NCI-H2029 treated with DMSO at 0.1 percent for 48 hours (cell line): ENCODE data around the gene FLAD1.
A peak's percentile ranks its signal among the peaks of the same experiment; 100 is the strongest.
"Not testable (repeated sequence)": the region's sequence is repeated elsewhere in the genome, so short reads cannot be mapped to it uniquely, and the experiment has no call there.

Experiments
- DNase-seq: peaks from one replicate; lab custom pipeline; 2025; lab: John Stamatoyannopoulos, UW

FLAD1 gene

DNA sequence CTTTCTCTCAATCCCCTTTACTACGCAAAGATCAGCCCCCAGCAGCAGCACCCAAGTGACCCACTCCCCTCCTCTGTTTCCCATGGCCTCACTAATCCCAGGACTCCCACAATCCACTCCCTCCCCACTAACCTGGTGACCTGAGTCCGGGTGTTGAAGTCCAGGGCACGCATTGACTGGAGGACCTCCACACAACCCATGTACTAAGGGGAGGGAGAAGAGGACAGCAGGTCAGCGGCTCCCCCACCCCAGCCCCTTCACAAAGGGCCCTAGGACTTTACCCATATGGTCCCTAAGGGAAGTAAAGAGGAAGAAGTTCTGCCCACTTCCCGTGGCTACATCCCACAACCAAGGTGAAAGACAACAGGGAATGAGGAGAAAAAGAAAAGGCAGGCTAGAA is 13.9 kb upstream of the FLAD1 start:
- DNase-seq, result no peak

DNA sequence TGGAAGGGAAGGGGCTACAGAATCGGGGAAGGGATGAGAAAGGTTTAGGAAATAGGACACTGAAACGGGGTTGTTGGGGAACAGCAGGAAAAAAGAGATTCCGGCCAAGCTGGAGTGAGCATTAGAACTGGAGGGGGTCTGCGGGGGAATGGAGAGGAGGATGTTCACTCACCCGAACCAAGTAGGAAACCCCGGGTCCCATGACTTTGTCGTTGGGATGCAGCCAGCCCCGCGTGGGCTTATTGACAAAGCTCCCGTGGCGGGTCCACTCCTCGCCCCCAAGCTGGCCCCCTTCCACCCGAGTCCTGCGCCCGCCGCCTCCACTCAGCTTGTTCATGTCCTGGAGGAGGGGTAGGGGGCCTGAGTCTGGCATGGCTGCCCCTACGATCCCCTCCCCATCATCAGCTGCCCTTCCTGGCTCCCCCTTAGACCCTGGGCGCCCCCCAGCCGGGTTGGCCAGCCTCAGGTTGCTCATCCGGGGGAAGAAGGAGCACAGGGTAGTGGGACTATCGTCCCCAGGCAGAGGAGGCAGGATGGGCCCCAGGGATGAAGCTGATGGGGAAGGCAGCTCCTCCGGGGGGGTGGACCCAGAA is 13.2 kb upstream of the FLAD1 start:
- DNase-seq, result no peak

DNA sequence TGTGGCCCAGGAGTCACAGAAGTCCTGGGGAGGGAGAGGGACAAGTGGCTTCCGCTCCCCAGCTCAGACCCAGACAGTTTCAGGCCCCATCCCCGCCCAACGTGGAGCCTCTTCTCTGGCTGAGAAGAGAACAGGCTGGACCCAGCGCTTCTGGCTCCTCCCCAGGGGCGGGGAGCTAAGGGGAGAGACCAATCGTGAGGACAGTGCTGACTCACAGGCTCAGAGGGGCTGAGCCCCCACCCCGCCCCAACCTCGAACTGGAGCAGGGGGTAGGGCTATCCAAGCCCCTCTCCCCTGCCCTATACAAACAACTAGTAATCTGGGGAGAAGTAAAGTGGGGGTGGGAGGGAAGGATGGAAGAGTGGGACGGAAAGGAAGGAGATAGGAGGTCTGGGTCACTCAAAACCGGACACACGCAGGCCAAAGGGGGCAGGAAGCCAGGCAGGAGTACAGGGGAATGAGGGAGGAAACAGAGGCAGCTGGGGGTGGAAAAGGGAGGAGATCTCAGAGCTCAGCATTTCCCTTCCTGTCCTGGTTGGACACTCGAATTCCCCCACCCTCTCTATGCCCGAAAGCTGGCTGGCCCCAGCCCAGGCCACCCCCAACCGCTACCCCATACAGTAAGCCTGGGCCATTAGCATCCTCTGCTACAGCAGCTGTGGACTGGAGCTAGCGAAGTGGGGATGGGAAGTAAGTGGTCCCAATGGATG is 12.4 kb upstream of the FLAD1 start, which contains the start of gene SHC1:
TSS of gene SHC1 (minus strand) at position 117 of the 710 bp plus-strand sequence. CDS start 221 bp downstream, outside the sequence.
- no peak for DNase-seq

DNA sequence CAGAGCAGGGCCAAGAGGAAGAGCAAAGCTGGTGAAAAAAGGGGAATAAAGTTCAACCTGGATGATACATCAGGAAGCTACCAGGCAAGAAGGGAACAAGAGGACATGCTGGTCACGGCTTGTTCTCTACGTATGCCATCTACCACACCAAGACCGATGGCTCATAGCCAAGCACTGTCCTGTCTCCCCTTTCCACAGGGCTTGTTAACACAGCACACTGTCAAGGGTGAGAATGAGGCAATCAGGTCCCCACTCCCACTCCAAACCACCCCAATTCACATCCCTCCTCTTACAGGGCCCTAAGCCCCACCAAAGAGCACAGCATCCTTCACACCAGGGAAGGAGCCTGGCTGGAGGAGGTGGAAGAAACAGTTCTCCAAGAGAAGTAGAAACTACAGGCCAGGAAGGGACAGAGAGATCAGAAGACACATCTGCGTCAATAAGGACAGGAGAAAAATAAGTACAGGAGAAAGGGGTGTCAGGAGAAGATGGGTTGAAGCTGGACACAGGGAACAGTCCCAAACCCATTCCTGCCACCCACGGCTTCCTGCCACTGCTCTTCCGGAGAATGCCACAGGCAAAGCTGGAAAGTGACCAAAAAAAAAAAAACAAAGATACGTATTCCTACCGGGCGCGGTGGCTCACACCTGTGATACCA is 11.7 kb upstream of the FLAD1 start:
- no peak for DNase-seq

DNA sequence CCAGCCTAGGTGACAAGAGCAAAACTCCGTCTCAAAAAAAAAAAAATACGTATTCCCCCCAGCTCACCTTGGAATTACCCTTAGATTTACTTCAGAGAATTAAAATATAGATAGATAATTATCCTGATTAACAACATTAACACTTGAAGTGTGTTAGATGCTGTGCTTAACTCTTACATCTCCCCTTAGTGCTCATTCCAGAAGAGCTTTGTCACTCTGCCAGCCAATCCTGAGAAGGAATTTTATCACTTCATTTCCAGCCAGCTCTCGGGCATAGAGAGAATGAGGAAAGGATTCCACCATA is 11.0 kb upstream of the FLAD1 start:
- DNase-seq, result no peak

DNA sequence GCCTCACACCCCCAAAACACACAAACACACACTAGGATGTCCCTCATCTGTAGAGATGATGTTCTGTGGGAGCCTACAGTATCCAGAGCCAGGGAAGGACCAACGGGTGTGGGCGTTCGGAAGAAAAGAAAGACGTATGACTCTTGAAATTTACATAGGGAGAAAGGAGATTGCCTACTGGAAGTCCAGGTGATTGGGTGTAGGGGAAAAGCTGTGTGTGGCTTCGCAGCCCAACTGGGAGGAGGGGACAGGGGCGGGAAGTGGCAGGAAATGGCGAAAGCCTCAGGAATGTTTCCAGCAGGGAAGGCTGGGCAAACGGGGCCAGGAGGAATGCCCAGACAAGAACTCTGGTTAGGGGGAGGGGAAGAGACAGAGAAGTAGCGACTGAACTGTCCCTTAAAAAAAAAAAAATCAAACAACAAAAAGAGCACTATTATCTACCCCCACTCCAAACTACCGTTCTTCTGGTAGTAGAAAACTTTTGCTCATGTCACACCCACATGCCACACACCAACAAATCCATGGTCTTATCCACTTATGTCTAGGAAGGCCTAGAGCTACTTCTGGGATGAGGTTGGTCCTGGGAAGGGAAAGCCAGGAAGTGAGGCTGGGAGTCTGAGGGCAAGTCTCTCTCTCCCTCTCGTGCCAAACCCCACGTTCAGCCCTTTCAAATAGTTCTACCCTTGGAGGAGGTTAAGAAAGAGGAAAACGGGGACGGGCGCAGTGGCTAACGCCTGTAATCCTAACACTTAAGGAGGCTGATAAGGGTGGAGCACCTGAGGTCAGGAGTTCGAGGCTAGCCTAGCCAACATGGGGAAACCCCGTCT is 10.4 kb upstream of the FLAD1 start:
- DNase-seq, result no peak

DNA sequence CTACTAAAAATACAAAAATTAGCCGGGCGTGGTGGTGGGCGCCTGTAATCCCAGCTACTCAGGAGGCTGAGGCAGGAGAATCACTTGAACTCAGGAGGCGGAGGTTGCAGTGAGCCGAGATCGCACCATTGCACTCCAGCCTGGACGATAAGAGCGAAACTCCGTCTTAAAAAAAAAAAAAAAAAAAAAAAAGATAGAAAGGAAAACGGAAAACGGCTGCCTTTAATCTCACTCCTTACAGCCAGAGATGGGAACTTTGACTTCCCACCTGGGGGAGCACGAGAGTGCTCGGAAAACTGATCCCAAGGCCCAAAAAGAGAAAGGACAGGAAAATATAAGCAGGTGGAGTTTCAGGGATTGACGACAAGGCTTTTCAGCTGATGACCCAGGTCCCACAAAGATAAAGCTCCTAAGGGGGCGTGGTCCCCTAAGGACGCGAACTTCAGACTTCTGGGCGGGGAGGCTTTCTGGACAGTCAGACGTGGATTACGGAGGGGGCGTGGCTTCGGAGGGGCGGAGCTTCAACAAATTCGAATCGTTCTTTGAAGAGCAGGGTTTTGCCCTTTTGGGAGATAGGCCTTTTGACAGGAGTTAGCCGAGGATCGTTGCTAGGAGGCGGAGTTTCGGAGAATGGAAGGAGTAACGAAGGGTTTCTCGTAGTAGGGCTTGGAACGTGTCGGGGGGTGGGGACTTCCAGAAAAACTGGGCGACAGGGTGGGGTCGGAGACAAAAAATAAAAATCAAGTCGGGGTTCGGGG is 9.6 kb upstream of the FLAD1 start:
- DNase-seq, result peak; percentile 65

DNA sequence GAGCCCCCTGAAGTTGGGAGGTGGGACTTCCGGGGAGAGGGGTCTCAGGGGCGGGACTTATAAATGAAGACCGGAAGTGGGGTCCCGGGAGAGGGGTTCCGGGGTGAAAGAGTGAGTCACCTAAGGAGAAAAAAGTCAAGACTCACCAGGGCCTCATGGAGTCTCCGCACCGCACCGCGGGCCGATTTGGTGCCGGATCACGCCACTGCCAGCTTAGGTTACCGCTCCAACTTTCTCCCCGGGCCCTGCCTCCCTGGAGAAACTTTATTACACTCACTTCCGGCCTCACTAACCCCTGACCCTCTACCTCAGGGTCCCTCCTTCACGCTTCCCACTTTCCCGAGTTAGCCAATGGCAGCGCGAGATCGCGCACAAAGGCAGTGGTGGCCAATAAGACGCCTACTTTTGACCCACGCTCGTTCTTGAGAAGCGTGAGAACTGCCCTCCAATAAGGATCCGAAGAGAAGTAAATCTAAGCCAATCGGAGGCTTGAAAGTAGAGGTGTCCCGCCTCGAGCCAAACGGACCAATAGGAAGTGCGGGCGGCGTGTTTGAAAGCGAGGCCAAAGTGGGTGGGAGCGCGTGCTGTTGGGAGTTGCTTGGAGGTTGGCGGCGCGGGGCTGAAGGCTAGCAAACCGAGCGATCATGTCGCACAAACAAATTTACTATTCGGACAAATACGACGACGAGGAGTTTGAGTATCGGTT is 8.9 kb upstream of the FLAD1 start, which contains the start of gene CKS1B:
TSS of gene CKS1B (plus strand) at position 580 of the 706 bp plus-strand sequence. CDS start at position 645, 65 bp downstream.
- DNase-seq, result peak; percentile 97

DNA sequence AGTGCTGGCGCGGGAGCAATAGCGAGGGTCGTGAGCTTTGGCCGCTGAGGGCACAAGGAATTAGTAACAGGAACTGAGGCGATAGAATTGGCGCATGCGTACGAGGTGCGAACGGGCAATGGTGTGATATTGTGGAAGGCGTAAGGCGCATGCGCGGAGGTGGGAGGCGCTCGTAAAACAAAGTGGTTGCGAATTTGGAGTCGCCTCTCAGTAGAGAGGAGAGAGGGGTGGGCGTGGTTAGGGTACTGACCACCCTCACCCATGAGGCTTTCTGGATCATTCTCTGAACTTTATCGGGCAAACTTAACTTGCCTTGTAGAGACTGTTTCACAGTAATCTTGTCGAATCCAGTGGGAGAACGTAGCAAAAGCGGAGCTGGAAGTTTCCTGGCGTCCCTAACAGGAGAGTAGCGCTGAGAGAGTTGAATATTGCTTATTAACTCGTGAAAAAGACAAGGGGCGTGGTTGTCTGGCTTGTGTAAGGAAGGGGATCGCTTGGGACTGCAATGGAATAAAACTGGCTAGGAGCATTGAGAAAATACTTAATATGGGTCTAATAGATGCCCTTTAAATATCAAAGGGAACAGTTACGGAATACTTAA is 8.2 kb upstream of the FLAD1 start:
- DNase-seq, result peak; percentile 94

DNA sequence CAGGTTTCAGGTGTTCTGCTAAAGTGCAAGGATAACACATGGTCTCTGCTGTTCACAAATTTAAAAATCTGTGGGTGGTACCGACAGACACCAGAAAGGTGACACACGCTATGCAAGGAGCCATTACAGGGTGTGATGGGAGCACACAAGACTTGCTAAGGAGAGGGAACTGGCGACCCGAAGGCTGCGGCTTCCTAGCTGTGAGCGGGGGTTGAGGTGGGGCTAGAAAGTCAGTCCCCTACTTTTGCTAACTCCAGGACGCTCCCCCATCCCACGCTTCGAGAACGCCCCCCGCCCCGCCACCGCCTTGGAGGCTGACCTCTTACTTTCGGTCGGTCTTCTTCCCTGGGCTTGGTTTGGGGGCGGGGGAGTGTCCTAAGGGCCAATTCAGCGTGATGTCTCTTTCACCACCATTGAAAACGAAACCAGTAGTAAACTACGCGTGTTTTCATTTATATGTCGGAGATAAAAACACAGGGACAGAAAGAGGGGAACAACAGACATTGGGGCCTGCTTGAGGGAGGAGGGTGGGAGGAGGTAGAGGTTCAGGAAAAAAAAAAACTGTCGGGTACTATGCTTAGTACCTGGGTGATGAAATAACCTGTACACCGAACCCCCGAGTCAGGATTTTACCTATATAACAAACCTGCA is 7.6 kb upstream of the FLAD1 start:
- no peak for DNase-seq

DNA sequence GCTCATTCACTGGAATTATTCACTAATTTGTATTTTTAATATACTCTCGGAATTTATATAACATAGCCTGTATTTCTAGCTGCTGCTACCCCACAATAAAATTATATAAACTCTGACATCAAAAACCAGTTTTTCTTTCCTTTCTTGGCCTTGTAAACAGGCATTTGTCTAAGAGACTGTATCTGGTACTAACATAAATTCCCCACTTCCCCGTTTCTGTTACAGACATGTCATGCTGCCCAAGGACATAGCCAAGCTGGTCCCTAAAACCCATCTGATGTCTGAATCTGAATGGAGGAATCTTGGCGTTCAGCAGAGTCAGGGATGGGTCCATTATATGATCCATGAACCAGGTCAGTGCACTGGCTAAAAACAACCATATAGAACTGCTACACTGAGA is 5.4 kb upstream of the FLAD1 start:
- not testable (repeated sequence) for DNase-seq

DNA sequence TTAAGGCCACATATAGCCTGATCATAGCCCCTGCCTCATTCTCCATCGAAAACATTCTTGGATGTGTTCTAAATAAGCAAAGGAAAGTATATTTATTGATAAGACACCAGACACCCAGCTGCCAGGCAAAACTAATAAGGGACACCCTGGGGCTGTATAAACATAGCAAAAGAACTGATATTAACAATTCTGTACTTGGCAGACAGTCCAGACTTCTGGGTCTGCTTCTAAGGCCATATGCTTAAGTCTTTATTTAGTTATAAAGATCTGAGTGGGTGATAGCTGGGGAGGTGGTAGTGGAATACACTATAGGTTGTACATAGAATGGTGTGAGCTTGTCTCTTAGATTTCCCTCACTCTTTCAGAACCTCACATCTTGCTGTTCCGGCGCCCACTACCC is 4.8 kb upstream of the FLAD1 start:
- no peak for DNase-seq

DNA sequence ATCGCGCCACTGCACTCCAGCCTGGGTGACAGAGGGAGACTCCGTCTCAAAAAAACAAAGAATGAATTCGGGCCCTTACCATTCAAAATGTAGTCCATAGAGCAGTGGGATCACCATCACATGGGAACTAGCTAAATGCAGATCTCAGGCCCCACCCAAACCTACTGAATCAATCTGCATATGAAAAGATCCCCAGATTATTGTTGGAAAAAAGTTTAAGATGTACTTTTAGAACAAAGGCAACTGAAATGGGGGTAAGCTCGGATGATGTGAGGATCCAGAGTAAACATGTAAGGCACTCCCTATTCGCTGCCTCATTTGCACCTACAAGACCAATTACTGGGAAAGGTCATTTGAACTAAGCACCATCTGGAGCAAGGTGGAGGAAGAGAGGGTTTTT is 803 bp upstream of the FLAD1 start:
- no peak for DNase-seq

DNA sequence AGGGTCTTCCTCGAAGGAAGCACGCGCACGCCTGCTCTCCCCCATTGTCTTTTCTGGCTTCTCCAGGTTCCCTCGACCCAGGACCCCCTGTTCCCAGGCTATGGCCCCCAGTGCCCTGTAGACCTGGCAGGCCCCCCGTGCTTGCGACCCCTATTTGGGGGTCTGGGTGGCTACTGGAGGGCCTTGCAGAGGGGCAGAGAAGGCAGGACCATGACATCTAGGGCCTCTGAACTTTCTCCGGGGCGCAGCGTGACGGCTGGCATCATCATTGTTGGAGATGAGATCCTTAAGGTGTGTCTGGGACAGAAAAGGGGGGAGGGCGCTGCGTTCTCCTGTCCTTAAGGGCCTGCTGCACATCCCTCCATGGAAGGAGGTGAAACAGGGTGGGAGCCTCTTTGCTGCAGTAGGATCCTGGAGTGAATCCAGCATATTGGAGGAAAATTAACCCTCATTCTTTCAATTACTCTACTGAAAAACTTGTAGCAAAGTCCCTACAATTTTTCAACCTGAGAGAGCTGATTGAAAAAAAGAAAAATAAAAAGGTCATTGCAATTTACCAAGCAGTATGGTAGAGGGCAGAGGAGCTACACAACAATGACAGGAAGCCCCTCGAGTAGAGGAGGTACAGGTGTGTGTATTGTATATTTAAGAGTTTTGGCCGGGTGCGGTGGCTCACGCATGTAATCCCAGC is 777 bp downstream of the FLAD1 start:
- no peak for DNase-seq

DNA sequence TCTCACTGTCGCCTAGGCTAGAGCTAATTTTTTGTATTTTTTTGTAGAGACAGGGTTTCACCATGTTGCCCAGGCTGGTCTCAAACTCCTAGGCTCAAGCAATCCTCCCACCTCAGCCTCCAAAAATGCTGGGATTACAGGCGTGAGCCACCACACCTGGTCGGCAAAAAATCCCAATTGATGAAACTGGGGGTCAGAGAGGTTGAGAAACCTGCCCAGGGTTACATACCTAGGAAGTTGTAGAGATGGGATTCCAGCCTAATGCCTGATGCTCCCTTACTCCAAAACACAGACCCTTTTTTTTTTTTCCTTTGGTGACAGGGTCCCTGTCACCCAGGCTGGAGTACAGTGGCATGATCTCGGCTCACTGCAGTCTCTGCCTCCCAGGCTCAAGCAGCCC is 3.6 kb downstream of the FLAD1 start:
- not testable (repeated sequence) for DNase-seq

DNA sequence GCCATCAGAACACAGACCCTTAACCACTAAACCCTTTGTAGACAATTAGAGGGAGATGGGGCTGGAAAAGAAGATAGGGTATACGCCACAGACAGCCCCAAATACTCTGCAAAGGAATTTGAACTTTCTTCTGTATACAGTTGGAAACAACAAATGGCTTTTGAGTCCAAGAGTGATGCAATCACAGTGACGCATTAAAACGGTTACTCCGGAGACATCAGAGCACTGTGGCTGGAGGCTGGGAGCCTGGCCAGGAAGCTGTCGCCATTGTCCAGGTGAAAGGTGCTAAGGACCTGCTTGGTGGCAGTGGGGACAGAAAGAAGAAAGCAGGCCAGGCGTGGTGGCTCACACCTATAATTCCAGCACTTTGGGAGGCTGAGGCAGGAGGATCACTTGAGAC is 4.2 kb downstream of the FLAD1 start:
- no peak for DNase-seq

DNA sequence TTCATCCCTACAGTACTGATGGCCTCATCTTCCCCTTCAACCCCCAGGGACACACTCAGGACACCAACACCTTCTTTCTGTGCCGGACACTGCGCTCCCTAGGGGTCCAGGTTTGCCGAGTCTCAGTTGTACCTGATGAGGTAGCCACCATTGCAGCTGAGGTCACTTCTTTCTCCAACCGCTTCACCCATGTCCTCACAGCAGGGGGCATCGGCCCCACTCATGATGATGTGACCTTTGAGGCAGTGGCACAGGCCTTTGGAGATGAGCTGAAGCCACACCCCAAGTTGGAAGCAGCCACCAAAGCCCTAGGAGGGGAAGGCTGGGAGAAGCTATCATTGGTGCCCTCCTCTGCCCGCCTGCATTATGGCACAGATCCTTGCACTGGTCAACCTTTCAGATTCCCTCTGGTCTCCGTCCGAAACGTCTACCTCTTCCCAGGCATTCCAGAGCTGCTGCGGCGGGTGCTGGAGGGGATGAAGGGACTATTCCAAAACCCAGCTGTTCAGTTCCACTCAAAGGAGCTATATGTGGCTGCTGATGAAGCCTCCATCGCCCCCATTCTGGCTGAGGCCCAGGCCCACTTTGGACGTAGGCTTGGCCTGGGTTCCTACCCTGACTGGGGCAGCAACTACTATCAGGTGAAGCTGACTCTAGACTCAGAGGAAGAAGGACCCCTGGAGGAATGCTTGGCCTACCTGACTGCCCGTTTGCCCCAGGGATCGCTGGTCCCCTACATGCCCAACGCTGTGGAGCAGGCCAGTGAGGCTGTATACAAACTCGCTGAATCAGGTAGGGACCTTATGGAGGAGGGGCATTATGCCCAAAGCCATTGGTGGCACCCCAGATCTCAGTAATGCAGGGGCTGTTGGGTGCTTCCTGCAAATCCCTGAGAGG is 5.2 kb downstream of the FLAD1 start:
- no peak for DNase-seq

DNA sequence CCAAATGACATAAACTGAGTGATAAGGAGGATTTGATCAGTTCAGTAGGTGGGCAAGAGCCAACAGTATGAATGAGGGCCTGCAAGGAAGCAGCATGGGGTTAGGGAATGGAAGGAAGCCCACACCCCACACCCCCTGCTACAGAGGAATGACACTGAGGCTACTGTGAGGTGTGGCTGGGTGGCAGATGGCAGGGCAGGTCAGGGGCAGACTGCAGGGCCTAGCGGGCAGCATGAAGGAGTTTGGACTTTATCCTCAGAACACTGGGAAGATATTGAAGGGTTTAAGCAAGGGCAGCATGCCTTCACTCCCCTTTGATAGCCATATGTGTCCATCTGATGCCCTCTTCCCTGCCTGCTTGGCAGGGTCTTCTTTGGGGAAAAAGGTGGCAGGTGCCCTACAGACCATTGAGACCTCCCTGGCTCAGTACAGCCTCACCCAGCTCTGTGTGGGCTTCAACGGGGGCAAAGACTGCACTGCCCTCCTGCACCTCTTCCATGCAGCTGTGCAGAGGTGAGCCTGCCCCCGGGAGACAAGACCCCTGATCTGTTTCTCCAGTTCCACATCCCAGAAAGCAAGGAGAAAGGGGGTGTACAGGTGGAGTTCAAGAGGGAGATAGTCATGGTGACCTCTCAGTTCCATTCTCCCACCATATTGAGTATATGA is 6.2 kb downstream of the FLAD1 start:
- DNase-seq, result no peak
